T-cell (primary cell): Measurements from ENCODE around the gene WIPF2. TPM values are rescaled to one million over a fixed set of nuclear protein-coding genes. Genes with fewer than 3 reads are reported as not detected.

ENCODE experiments used
- ATAC-seq, 4 experiments: fragments of 200-7000 bp in 3 of 4; fragments of 150-1000 bp in 1 of 4; cut with Tn5 transposase; replicated peaks in 1 of 4; 1 replicate in 3 of 4; 2 replicates in 1 of 4; pipeline ENCODE4 v1.10.0; 2021; ENCODE audit warnings: moderate library complexity in 3 of 4, mild to moderate bottlenecking in 2 of 4, moderate number of reproducible peaks in 1 of 4
- CTCF ChIA-PET, 2 donors: fragments of 300-600 bp; sonication (Branson Sonifier 250); formaldehyde crosslinking; loops; one replicate each; lab custom pipeline; 2022; ENCODE audit warnings: antibody characterized with exemption in 2 of 2; lab: Charles Lee
- POLR2A ChIA-PET, 2 donors: fragments of 300-600 bp; sonication (Branson Sonifier 250); formaldehyde crosslinking; loops; one replicate each; lab custom pipeline; 2022; ENCODE audit warnings: antibody characterized with exemption in 2 of 2; lab: Charles Lee
- DNase-seq, 35 experiments: peaks; one replicate each; pipeline versions ENCODE4 v3.0.0 to v3.0.0-alpha.2; 2013 to 2023
- H3K27ac ChIP-seq: one replicate; pipeline ENCODE4 v1.5.1; 2013; ENCODE audit warnings: low read length
- H3K27me3 ChIP-seq, 2 experiments: replicated peaks in 1 of 2; 1 replicate in 1 of 2; 2 replicates in 1 of 2; pipeline versions ENCODE4 v1.6.1 to v1.7.0; 2013; ENCODE audit warnings: low read length in 1 of 2, mixed read lengths in 1 of 2; ENCODE audit not compliant: control insufficient read depth in 2 of 2, insufficient read depth in 2 of 2; ENCODE audit errors: extremely low read depth in 1 of 2
- H3K36me3 ChIP-seq, 2 donors: 1 replicate in 1 of 2; 2 replicates in 1 of 2; pipeline versions ENCODE4 v1.6.1 to v1.7.0; 2013; ENCODE audit warnings: low read length in 1 of 2; ENCODE audit not compliant: control insufficient read depth in 2 of 2, insufficient read depth in 1 of 2; ENCODE audit errors: extremely low read depth in 1 of 2
- H3K4me1 ChIP-seq, 2 experiments: 1 replicate in 1 of 2; 2 replicates in 1 of 2; pipeline versions ENCODE4 v1.6.1 to v1.7.0; 2013; ENCODE audit warnings: low read length in 2 of 2, mixed read lengths in 1 of 2; ENCODE audit not compliant: insufficient read depth in 2 of 2, control insufficient read depth in 1 of 2; ENCODE audit errors: extremely low read depth in 1 of 2
- H3K4me3 ChIP-seq, 2 donors: 1 replicate in 1 of 2; 2 replicates in 1 of 2; pipeline versions ENCODE4 v1.5.1 to v1.7.0; 2013; ENCODE audit warnings: mild to moderate bottlenecking in 2 of 2, low read length in 1 of 2, moderate library complexity in 1 of 2; ENCODE audit not compliant: control insufficient read depth in 1 of 2; ENCODE audit errors: extremely low read depth in 1 of 2
- H3K9me3 ChIP-seq: 2 replicates; pipeline ENCODE4 v1.7.0; 2013
- H3K27ac Mint-ChIP-seq, 2 donors: one replicate each; pipeline ENCODE4 v1.8.0; 2020 to 2021; ENCODE audit warnings: mild to moderate bottlenecking in 2 of 2, mixed read lengths in 2 of 2
- H3K27me3 Mint-ChIP-seq, 2 donors: one replicate each; pipeline ENCODE4 v1.8.0; 2021 to 2022; ENCODE audit warnings: mixed read lengths in 2 of 2
- H3K36me3 Mint-ChIP-seq: one replicate; pipeline ENCODE4 v1.8.0; 2021; ENCODE audit warnings: mixed read lengths
- H3K4me1 Mint-ChIP-seq, 3 donors: one replicate each; pipeline ENCODE4 v1.8.0; 2020 to 2022; ENCODE audit warnings: mixed read lengths in 3 of 3, mild to moderate bottlenecking in 1 of 3
- H3K4me3 Mint-ChIP-seq, 3 donors: one replicate each; pipeline ENCODE4 v1.8.0; 2020 to 2022; ENCODE audit warnings: mild to moderate bottlenecking in 3 of 3, mixed read lengths in 3 of 3, moderate library complexity in 3 of 3
- H3K9me3 Mint-ChIP-seq, 3 donors: one replicate each; pipeline ENCODE4 v1.8.0; 2020 to 2022; ENCODE audit warnings: mixed read lengths in 3 of 3
- WGBS: methylation state at CpG from one replicate; pipeline ENCODE4 v1.1.5; 2013; ENCODE audit warnings: missing lambda C conversion rate; ENCODE audit not compliant: insufficient coverage; 5-methylcytosine and 5-hydroxymethylcytosine counted together
- total RNA-seq, 35 experiments: library from RNA in 6 of 35; stranded (reverse) in 6 of 35; fragments of 120-200 nt in 1 of 35; gene quantifications; one replicate each; pipeline versions ENCODE4 v1.2.1 to v1.2.4 and lab custom pipeline; 2013 to 2026

Gene WIPF2
- total RNA-seq, 5 donors from 2014 or later (not counting 1 experiment from before 2014, with no cell fraction given) = 23.1 to 42.1 (median 32.1) TPM

DNA sequence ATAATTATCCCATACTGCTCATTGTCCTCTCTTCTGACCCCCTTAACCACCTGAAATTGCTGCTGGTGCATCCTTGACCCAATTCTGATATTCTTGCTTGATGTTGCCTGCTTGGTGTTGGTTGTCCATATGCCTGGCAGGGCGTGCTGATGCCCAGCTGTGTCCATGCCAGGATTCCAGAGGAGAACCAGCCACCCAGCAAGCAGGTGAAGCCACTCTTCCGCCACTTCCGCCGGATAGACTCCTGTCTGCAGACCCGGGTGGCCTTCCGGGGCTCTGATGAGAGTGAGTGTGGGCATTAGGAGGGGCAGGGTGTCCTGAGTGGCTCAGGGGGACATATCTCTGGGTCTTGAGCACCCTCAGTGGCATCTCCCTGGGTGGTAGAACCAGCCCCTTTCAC, 30.4 kb upstream of the WIPF2 start:
- WGBS = 86% methylated on average over 1 of the region's 6 CpGs
- POLR2A ChIA-PET = interaction anchor here in 1 of 2 donors (0.6 kb wide), 1 partner anchor 12 kb away, joined by 3 read pairs; no protein-coding TSS in a partner anchor

DNA sequence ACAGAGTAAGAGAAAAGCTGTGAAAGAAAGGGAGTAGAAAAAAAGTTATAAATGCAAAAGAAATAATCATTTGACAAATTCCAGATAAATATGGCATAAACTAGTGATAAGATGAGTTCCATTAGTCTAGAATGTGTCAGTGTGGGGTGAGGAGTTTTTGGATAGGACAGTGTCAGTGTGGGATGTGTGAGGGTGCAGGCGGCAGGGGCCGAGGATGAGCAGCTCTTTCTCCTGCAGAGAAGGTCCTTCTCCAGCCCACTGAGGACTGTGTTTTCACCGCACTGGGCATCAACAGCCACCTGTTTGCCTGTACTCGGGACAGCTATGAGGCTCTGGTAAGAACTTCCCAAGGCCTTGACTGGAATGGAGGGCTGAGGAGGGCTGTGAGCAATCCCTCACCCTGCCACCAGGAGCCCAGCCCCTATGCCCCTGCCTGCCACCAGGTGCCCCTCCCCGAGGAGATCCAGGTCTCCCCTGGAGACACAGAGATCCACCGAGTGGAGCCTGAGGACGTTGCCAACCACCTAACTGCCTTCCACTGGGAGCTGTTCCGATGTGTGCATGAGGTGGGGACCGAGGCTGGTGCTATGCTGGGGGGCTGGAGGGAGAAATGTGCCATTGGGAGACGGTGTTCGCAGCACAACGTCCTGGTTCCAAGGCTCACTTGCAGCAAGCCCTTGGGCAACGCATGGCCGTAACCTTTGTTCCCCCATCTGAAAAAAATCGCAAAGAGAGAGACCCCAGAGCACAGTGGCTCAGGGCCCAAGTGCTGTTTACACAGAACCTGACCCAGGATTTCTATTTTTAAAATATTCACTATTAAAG, 28.7 kb upstream of the WIPF2 start:
- DNase-seq = peak in 20 of 35 experiments; percentile 11 to 51 (median 31)
- Mint-ChIP-seq H3K9me3 (no peaks in the 10 kb centered on the region), H3K4me1 (peaks cover 4 to 18% (median 9%) of the 10 kb centered on the region in 3 donors), H3K27me3 (no peaks in the 10 kb centered on the region), H3K36me3 (no peaks in the 10 kb centered on the region), H3K4me3 (peak overlapping the region; percentile 74 to 86 (median 79)), H3K27ac (no peak overlapping the region)
- 82% methylated on average over 8 of the region's 15 CpGs for WGBS
- Histone ChIP-seq H3K27me3 (peaks cover 0 to 15% of the 10 kb centered on the region in 2 experiments), H3K36me3 (no peaks in the 10 kb centered on the region), H3K4me3 (no peak overlapping the region), H3K9me3 (no peaks in the 10 kb centered on the region), H3K4me1 (peaks cover 0 to 15% of the 10 kb centered on the region in 2 experiments), H3K27ac (no peak overlapping the region)
- peak; percentile 39 to 73 (median 60) for ATAC-seq
- POLR2A ChIA-PET = interaction anchor here (0.5 to 0.6 kb wide), 4 partner anchors 50 to 215 kb away, joined by 3 to 4 read pairs (median 4); partner anchors contain the start of gene CASC3 (in 1 of the 2)
- CTCF ChIA-PET = interaction anchor here in 1 of 2 donors (0.5 to 2.4 kb wide), 7 partner anchors 8 to 137 kb away, joined by 3 to 19 read pairs (median 4); partner anchors contain the start of gene MED24

More for the DNA sequence above, 30.4 kb upstream of the WIPF2 start:
- H3K4me3 ChIP-seq = no peak overlapping the region
- Mint-ChIP-seq H3K4me3 (no peak overlapping the region), H3K27ac (no peak overlapping the region), H3K9me3 (no peaks in the 10 kb centered on the region), H3K36me3 (no peaks in the 10 kb centered on the region), H3K4me1 (peaks cover 4 to 13% (median 9%) of the 10 kb centered on the region in 3 donors), H3K27me3 (no peaks in the 10 kb centered on the region)
- no peaks in the 10 kb centered on the region for H3K9me3 ChIP-seq
- CTCF ChIA-PET = interaction anchor here (0.6 to 1.6 kb wide), 2 partner anchors 10 to 14 kb away, joined by 4 read pairs; no protein-coding TSS in a partner anchor
- DNase-seq = no peak
- no peaks in the 10 kb centered on the region for H3K36me3 ChIP-seq
- H3K27ac ChIP-seq = no peak overlapping the region
- no peak for ATAC-seq
- peaks cover 0 to 13% of the 10 kb centered on the region in 2 experiments for H3K4me1 ChIP-seq
- peaks cover 0 to 9% of the 10 kb centered on the region in 2 experiments for H3K27me3 ChIP-seq

DNA sequence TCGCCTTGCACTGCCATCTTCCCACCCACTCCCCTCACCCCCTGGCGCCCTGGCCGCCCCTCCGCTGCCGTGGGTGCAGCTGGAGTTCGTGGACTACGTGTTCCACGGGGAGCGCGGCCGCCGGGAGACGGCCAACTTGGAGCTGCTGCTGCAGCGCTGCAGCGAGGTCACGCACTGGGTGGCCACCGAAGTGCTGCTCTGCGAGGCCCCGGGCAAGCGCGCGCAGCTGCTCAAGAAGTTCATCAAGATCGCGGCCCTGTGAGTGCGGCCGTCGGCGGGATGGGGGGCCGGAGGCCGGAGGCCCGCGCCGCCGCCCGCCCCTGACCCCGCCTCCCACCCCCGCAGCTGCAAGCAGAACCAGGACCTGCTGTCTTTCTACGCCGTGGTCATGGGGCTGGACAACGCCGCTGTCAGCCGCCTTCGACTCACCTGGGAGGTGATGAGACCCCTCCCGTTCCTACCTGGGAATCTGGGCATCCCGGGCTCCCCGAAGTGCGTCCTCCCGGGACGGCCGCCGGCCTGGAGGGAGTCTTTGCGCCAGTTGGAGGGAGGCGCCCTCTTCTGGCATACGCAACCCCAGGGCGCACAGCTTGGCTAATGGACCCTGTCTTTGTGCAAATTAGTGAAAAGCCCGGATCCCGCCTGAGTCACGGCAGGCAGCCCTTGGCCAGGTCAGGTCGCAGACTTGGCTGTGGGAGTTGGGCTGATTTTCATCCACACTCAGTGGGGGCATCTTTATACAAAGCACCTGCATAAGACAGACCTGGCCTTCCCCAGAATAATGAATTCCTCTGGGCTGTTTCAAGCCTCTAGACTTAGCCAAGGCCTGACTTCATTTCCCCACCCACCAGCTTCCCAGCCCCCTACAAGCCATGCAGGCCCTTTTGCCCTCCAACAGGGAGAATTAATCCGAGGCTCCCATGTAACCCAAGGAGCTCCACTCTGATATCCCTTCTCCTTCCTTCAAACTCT, 27.6 kb upstream of the WIPF2 start:
- ChIA-PET POLR2A (interaction anchor here (0.5 to 0.6 kb wide), 5 partner anchors 31 to 1129 kb away, joined by 3 to 5 read pairs (median 4); no protein-coding TSS in a partner anchor), CTCF (interaction anchor here (0.5 to 2.4 kb wide), 13 partner anchors 11 to 657 kb away, joined by 3 to 19 read pairs (median 4); partner anchors contain the start of gene MED24 (in 1 of the 2))
- H3K4me1 Mint-ChIP-seq = peaks cover 4 to 18% (median 9%) of the 10 kb centered on the region in 3 donors

DNA sequence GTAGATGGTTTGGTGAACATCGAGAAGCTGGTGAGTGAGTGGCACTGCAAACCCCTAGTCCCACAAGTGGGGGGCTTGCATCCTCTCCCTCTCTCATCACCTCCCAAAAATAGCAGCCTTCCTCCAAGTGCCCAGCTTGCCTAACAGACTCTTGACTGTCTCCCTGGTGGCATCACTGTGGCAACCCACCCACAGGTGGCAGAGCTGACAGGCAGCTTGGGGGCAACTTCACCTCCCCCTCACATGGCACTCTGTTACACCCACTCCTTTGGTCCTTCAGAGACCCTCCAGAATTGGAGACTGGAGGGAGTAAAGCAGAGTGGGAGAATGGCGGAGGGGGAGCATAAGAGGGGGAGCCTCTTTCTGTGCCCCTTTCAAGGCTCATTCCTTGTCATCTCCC, 26.1 kb upstream of the WIPF2 start:
- H3K27ac Mint-ChIP-seq = no peak overlapping the region
- Histone ChIP-seq H3K9me3 (no peaks in the 10 kb centered on the region), H3K27me3 (peaks cover 0 to 22% of the 10 kb centered on the region in 2 experiments), H3K4me1 (peaks cover 0 to 15% of the 10 kb centered on the region in 2 experiments), H3K27ac (no peak overlapping the region), H3K36me3 (no peaks in the 10 kb centered on the region), H3K4me3 (no peak overlapping the region)
- CTCF ChIA-PET = interaction anchor here in 1 of 2 donors (0.6 kb wide), 1 partner anchor 176 kb away, joined by 3 read pairs; no protein-coding TSS in a partner anchor
- peaks cover 4 to 6% of the 10 kb centered on the region in 2 donors for H3K27me3 Mint-ChIP-seq
- POLR2A ChIA-PET = no interaction called here
- H3K4me1 Mint-ChIP-seq = peaks cover 4 to 18% (median 9%) of the 10 kb centered on the region in 3 donors
- no peak for ATAC-seq
- no peaks in the 10 kb centered on the region for H3K36me3 Mint-ChIP-seq
- H3K9me3 Mint-ChIP-seq = no peaks in the 10 kb centered on the region
- WGBS = no CpG with 5 or more reads among the region's 2 CpGs
- peak overlapping the region; percentile 28 to 86 (median 34) for H3K4me3 Mint-ChIP-seq
- DNase-seq = no peak

More for the DNA sequence above, 27.6 kb upstream of the WIPF2 start:
- DNase-seq (peak in 34 of 35 experiments; percentile 22 to 77 (median 48)), ATAC-seq (peak; percentile 85 to 91 (median 88))
- H3K9me3 Mint-ChIP-seq = no peaks in the 10 kb centered on the region
- Histone ChIP-seq H3K27ac (no peak overlapping the region), H3K4me3 (peak overlapping the region; percentile 51 to 64), H3K36me3 (no peaks in the 10 kb centered on the region), H3K27me3 (peaks cover 0 to 15% of the 10 kb centered on the region in 2 experiments), H3K9me3 (no peaks in the 10 kb centered on the region), H3K4me1 (peaks cover 0 to 15% of the 10 kb centered on the region in 2 experiments)
- no peaks in the 10 kb centered on the region for H3K36me3 Mint-ChIP-seq
- under 1% methylated on average over 52 of the region's 60 CpGs for WGBS
- H3K27ac Mint-ChIP-seq = peak overlapping the region in 1 of 2 donors; percentile 49
- H3K4me3 Mint-ChIP-seq = peak overlapping the region; percentile 86 to 95 (median 92)
- no peaks in the 10 kb centered on the region for H3K27me3 Mint-ChIP-seq

DNA sequence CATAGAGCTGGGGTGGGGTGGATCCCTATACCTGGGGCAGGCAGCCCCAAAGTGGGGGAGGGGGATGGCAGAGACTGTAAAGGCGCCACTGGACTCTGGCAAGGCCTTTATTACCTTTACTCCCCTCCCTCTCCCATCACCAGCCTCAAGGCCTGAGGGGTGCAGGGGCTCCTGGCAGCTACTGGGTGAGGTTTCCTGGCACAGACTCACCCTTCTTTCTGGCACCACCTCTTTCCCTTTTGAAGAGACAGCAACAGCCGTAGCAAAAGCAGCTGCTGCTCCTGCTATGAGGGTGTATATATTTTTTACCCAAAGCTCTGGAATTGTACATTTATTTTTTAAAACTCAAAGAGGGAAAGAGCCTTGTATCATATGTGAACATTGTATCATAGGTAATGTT, 24.3 kb upstream of the WIPF2 start:
- H3K4me1 Mint-ChIP-seq = peaks cover 4 to 18% (median 9%) of the 10 kb centered on the region in 3 donors
- ChIA-PET CTCF (interaction anchor here in 1 of 2 donors (0.5 kb wide), 1 partner anchor 1915 kb away, joined by 4 read pairs; no protein-coding TSS in a partner anchor), POLR2A (no interaction called here)
- H3K9me3 Mint-ChIP-seq = no peaks in the 10 kb centered on the region
- DNase-seq (no peak), ATAC-seq (no peak)
- no peak overlapping the region for H3K27ac Mint-ChIP-seq
- Histone ChIP-seq H3K4me3 (no peak overlapping the region), H3K4me1 (peaks cover 0 to 18% of the 10 kb centered on the region in 2 experiments), H3K27me3 (peaks cover 0 to 30% of the 10 kb centered on the region in 2 experiments), H3K27ac (no peak overlapping the region), H3K36me3 (no peaks in the 10 kb centered on the region), H3K9me3 (no peaks in the 10 kb centered on the region)
- no peak overlapping the region for H3K4me3 Mint-ChIP-seq
- no peaks in the 10 kb centered on the region for H3K36me3 Mint-ChIP-seq
- peaks cover 7 to 13% of the 10 kb centered on the region in 2 donors for H3K27me3 Mint-ChIP-seq
- no CpG with 5 or more reads among the region's 2 CpGs for WGBS
